HepG2 (cell line): ENCODE measurements around the gene RPS10. TPM values are rescaled to one million over a fixed set of nuclear protein-coding genes. Genes with fewer than 3 reads are reported as not detected.
A peak's percentile ranks its signal among the peaks of the same experiment; 100 is the strongest.

Experiments used
- CEBPG ChIP-seq: IDR thresholded peaks from 2 replicates; pipeline ENCODE4 v1.6.1; 2016
- CREB1 ChIP-seq, 2 experiments: fragments of 450-650 bp in 1 of 2; IDR thresholded peaks; 2 replicates each; pipeline ENCODE4 v1.6.1; 2016 to 2017; ENCODE audit warnings: control low read depth in 1 of 2, mild to moderate bottlenecking in 1 of 2, missing compliant biosample characterization in 1 of 2, missing genetic modification characterization in 1 of 2
- FOXA1 ChIP-seq, 2 experiments: fragments of 450-650 bp in 1 of 2; sonication (generic) in 1 of 2; formaldehyde crosslinking in 1 of 2; IDR thresholded peaks; 2 replicates each; pipeline versions ENCODE4 v1.4.0 to v1.6.1; 2016 to 2020; ENCODE audit warnings: missing genetic modification reagents in 1 of 2
- FOXJ3 ChIP-seq: sonication (generic); formaldehyde crosslinking; IDR thresholded peaks from 2 replicates; pipeline ENCODE4 v1.4.0; 2020; ENCODE audit warnings: missing genetic modification reagents, mild to moderate bottlenecking, borderline replicate concordance
- ISL2 ChIP-seq: sonication (generic); formaldehyde crosslinking; IDR thresholded peaks from 2 replicates; pipeline ENCODE4 v1.5.0; 2020; ENCODE audit warnings: missing genetic modification reagents
- MBD4 ChIP-seq: IDR thresholded peaks from 2 replicates; pipeline ENCODE4 v1.6.1; 2012; ENCODE audit warnings: low read length, inconsistent platforms, borderline replicate concordance
- POLR2A ChIP-seq, 2 experiments: IDR thresholded peaks; 2 replicates each; pipeline ENCODE4 v1.6.1; 2011; ENCODE audit warnings: low read depth in 2 of 2, low read length in 2 of 2, mild to moderate bottlenecking in 1 of 2, moderate library complexity in 1 of 2; ENCODE audit not compliant: insufficient read depth in 1 of 2
- RCOR2 ChIP-seq: IDR thresholded peaks from 2 replicates; pipeline ENCODE4 v1.6.1; 2016; ENCODE audit warnings: missing biosample characterization, missing genetic modification reagents
- ZFP36 ChIP-seq: fragments of 150-350 bp; IDR thresholded peaks from 2 replicates; pipeline ENCODE4 v1.6.1; 2018; ENCODE audit warnings: borderline replicate concordance, low read length, low read depth; ENCODE audit not compliant: partially characterized antibody
- ZFY ChIP-seq: sonication (generic); formaldehyde crosslinking; IDR thresholded peaks from 2 replicates; pipeline ENCODE4 v1.4.0; 2020; ENCODE audit warnings: missing genetic modification reagents
- ZKSCAN8 ChIP-seq: IDR thresholded peaks from 2 replicates; pipeline ENCODE4 v1.6.1; 2016; ENCODE audit warnings: borderline replicate concordance, missing genetic modification reagents, missing compliant biosample characterization
- ZMYM2 ChIP-seq: sonication (generic); formaldehyde crosslinking; IDR thresholded peaks from 2 replicates; pipeline ENCODE4 v1.8.0; 2022; ENCODE audit warnings: mild to moderate bottlenecking, missing genetic modification reagents
- ZNF12 ChIP-seq: sonication (generic); formaldehyde crosslinking; IDR thresholded peaks from 2 replicates; pipeline ENCODE4 v1.5.0; 2020; ENCODE audit warnings: missing genetic modification reagents
- ZSCAN20 ChIP-seq: sonication (generic); formaldehyde crosslinking; IDR thresholded peaks from 2 replicates; pipeline ENCODE4 v1.4.0; 2020; ENCODE audit warnings: missing genetic modification reagents, mild to moderate bottlenecking, borderline replicate concordance
- polyA plus RNA-seq, 8 experiments: library from polyadenylated mRNA; depleted of rRNA in 3 of 8; stranded (reverse) in 7 of 8; unstranded in 1 of 8; fragments of >200 nt; fragmentation: Illumina TruSeq in 4 of 8; extraction: Trizol in 4 of 8; gene quantifications; 2 replicates each; pipeline versions ENCODE4 v1.2.1 to v1.2.3, GENCODE V29; 2011 to 2016; ENCODE audit warnings: low read depth in 4 of 8, missing spikeins in 1 of 8, mixed read lengths in 1 of 8; ENCODE audit not compliant: insufficient read depth in 1 of 8
- total RNA-seq, 5 experiments: library from RNA; depleted of rRNA; stranded (reverse); fragments of >200 nt; fragmentation: Illumina TruSeq; extraction: Trizol; gene quantifications; 2 replicates each; pipeline ENCODE4 v1.2.3, GENCODE V29; 2016; ENCODE audit warnings: low read depth in 1 of 5
- TF ChIP-seq, protein P1 (sequence below): sonication (generic); formaldehyde crosslinking; IDR thresholded peaks from 2 replicates; pipeline ENCODE4 v1.4.0; 2020; ENCODE audit warnings: mild to moderate bottlenecking, missing genetic modification reagents
- TF ChIP-seq, protein P2 (sequence below): sonication (generic); formaldehyde crosslinking; IDR thresholded peaks from 2 replicates; pipeline ENCODE4 v1.4.0; 2020; ENCODE audit warnings: mild to moderate bottlenecking, missing genetic modification reagents
- TF ChIP-seq, protein P3 (sequence below): sonication (generic); formaldehyde crosslinking; IDR thresholded peaks from 2 replicates; pipeline ENCODE4 v1.4.0; 2020; ENCODE audit warnings: missing genetic modification reagents, borderline replicate concordance
- TF ChIP-seq, protein P4 (sequence below), 2 experiments: sonication (generic) in 1 of 2; formaldehyde crosslinking in 1 of 2; IDR thresholded peaks; 2 replicates each; pipeline versions ENCODE4 v1.5.1 to v1.6.1; 2011 to 2020; ENCODE audit warnings: borderline replicate concordance in 1 of 2, low read depth in 1 of 2, low read length in 1 of 2, mild to moderate bottlenecking in 1 of 2, missing genetic modification reagents in 1 of 2, moderate library complexity in 1 of 2

RPS10 gene
- total and polyA plus RNA-seq, 2 of the 13 experiments (the other 11 are each of a cell fraction or from before 2014, with no cell fraction given) = 2,909 to 4,648 TPM

DNA sequence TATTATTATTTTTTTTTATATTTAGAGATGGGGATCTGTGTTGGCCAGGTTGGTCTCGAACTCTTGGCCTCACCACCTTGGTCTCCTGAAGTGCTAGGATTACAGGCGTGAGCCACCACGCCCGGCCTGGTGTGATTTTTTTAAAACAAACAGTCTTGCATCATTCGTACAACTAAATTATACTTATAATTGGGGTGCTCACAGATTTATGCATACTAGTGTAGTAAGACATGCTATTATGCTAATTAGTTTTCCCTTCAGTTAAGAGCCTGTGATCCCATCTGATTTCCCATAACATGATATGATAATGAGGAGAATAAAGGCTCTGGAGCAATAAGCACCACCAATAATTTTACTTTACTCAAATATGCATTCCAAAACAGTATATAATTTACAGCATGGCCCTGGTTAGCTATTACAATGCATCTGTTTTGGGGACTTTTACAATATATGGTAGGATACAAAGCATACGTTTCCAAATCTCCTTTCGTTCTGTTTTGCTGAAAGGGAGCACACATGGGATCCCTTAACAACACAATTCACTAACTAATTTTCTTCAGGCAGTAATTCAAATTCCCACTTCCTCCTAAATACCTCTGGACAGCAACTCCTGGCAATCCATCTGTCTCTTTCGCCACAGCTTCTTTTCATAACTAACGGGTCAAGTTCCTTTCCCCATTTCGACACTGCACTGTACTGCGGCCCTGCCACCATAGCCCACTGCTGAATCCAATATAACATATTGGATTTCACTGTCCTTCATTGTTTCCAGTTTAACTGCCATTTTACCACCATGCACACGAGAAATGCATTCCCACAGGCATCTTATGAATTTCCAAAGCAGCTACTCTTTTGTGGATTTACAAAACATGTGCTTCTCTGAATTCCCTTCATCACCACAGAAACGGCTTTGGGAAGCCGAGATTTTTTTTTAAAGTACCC, 35.1 kb downstream of the RPS10 start (continued):
- TF ChIP-seq, protein P1, sequence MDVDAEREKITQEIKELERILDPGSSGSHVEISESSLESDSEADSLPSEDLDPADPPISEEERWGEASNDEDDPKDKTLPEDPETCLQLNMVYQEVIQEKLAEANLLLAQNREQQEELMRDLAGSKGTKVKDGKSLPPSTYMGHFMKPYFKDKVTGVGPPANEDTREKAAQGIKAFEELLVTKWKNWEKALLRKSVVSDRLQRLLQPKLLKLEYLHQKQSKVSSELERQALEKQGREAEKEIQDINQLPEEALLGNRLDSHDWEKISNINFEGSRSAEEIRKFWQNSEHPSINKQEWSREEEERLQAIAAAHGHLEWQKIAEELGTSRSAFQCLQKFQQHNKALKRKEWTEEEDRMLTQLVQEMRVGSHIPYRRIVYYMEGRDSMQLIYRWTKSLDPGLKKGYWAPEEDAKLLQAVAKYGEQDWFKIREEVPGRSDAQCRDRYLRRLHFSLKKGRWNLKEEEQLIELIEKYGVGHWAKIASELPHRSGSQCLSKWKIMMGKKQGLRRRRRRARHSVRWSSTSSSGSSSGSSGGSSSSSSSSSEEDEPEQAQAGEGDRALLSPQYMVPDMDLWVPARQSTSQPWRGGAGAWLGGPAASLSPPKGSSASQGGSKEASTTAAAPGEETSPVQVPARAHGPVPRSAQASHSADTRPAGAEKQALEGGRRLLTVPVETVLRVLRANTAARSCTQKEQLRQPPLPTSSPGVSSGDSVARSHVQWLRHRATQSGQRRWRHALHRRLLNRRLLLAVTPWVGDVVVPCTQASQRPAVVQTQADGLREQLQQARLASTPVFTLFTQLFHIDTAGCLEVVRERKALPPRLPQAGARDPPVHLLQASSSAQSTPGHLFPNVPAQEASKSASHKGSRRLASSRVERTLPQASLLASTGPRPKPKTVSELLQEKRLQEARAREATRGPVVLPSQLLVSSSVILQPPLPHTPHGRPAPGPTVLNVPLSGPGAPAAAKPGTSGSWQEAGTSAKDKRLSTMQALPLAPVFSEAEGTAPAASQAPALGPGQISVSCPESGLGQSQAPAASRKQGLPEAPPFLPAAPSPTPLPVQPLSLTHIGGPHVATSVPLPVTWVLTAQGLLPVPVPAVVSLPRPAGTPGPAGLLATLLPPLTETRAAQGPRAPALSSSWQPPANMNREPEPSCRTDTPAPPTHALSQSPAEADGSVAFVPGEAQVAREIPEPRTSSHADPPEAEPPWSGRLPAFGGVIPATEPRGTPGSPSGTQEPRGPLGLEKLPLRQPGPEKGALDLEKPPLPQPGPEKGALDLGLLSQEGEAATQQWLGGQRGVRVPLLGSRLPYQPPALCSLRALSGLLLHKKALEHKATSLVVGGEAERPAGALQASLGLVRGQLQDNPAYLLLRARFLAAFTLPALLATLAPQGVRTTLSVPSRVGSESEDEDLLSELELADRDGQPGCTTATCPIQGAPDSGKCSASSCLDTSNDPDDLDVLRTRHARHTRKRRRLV (CRISPR knock-in tag) = no peak
- TF ChIP-seq ZFP36 (no peak), ZNF12 (CRISPR knock-in tag) (0 out of 2 replicates have a peak, but pooled peaks have one; percentile 13), ZSCAN20 (CRISPR knock-in tag) (no peak), CREB1 (IDR thresholded peaks at IDR 0.05) (no peak), CREB1 (CRISPR knock-in tag; IDR thresholded peaks at IDR 0.05) (no peak), ISL2 (CRISPR knock-in tag) (no peak), ZFY (no peak), POLR2A (IDR thresholded peaks at IDR 0.05; ENCODE audit: insufficient read depth in 1 of 2, low read depth in 2 of 2, low read length in 2 of 2) (peak; percentile 30 to 67; a peak in 2 of 4 replicates), RCOR2 (CRISPR knock-in tag) (no peak), MBD4 (no peak), ZKSCAN8 (CRISPR knock-in tag) (no peak), ZMYM2 (CRISPR knock-in tag) (no peak), FOXA1 (IDR thresholded peaks at IDR 0.05) (no peak), FOXA1 (CRISPR knock-in tag; IDR thresholded peaks at IDR 0.05) (no peak), FOXJ3 (CRISPR knock-in tag) (no peak), CEBPG (peak; percentile 82)
- TF ChIP-seq, protein P2, sequence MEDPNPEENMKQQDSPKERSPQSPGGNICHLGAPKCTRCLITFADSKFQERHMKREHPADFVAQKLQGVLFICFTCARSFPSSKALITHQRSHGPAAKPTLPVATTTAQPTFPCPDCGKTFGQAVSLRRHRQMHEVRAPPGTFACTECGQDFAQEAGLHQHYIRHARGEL = no peak
- TF ChIP-seq, protein P3, sequence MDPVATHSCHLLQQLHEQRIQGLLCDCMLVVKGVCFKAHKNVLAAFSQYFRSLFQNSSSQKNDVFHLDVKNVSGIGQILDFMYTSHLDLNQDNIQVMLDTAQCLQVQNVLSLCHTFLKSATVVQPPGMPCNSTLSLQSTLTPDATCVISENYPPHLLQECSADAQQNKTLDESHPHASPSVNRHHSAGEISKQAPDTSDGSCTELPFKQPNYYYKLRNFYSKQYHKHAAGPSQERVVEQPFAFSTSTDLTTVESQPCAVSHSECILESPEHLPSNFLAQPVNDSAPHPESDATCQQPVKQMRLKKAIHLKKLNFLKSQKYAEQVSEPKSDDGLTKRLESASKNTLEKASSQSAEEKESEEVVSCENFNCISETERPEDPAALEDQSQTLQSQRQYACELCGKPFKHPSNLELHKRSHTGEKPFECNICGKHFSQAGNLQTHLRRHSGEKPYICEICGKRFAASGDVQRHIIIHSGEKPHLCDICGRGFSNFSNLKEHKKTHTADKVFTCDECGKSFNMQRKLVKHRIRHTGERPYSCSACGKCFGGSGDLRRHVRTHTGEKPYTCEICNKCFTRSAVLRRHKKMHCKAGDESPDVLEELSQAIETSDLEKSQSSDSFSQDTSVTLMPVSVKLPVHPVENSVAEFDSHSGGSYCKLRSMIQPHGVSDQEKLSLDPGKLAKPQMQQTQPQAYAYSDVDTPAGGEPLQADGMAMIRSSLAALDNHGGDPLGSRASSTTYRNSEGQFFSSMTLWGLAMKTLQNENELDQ (CRISPR knock-in tag) = no peak
- TF ChIP-seq, protein P4, sequence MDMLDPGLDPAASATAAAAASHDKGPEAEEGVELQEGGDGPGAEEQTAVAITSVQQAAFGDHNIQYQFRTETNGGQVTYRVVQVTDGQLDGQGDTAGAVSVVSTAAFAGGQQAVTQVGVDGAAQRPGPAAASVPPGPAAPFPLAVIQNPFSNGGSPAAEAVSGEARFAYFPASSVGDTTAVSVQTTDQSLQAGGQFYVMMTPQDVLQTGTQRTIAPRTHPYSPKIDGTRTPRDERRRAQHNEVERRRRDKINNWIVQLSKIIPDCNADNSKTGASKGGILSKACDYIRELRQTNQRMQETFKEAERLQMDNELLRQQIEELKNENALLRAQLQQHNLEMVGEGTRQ (IDR thresholded peaks at IDR 0.05; ENCODE audit: low read depth, low read length) = no peak
- TF ChIP-seq, protein P4 (CRISPR knock-in tag; IDR thresholded peaks at IDR 0.05; ENCODE audit: borderline replicate concordance) = no peak
